Activated naive CD4-positive, alpha-beta T cell treated with anti-CD3 and anti-CD28 coated beads, Interleukin-2, amount 50 U/mL, for 16 hours (primary cell): ENCODE data around the gene ZBTB37.
"Not testable (repeated sequence)": the region's sequence is repeated elsewhere in the genome, so short reads cannot be mapped to it uniquely, and the experiment has no call there.

Experiments used
- DNase-seq: peaks from one replicate; pipeline ENCODE4 v3.0.0-alpha.2; 2020

ZBTB37 gene

DNA sequence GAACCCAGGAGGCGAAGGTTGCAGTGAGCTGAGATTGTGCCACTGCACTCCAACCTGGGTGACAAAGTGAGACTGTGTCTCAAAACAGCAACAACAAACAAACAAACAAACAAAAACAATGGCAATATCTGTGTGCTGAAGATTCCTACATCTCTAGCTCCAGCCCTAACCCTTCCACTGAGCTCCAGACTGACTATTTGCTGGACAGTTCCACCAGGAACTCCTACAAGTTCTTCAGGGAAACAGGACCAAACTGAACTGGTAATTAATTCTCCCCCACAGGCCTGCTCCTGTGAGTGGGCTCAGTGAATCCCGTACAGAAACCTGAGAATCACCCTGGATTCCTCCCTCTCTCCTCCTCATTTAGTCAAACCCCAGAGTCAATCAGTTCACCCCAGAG is 47.4 kb downstream of the ZBTB37 start:
- DNase-seq = no peak

DNA sequence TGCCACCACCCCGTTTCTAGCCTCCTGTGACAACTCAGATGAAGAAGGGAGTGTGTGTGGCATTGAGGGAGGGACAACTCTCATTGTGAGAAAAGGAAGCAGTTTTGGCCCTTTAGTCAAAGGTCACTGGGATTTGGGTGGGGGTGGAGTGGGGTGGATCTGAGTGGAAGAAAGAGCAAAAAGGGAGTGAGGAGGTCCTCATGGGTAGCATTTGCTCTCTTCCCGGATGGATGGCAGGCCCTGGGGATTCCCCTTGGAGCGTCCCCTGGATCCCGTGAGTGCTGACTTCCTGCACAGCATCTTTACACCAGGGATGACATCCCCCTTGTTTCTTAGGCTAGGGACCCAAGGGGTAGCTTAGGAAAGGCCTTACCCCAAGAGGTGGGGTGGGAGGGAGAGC is 48.5 kb downstream of the ZBTB37 start:
- DNase-seq = no peak

DNA sequence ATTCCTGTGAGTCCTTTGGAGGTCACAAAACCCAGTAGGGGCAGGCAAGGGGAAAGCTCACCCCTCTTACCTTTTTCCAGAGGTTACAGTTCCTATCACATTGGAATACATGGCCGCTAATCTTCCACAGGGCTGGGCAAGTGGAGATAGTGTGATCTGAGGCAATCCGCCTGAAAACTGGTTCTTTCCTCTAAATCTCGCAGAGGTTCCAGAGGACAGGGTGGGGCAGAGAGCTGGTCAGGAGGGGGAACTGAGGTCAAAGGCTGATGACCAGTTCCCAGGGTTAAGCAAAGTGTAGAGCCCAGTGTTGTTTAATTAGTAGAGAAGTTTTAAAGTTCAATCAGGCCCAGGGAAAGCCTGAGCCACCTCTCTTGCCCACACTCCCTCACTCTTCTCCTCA is 49.0 kb downstream of the ZBTB37 start, which contains the start of gene SERPINC1:
SERPINC1 (minus strand) TSS at position 179 of the 400 bp plus-strand sequence; CDS start at position 111, 68 bp downstream.
- no peak for DNase-seq

DNA sequence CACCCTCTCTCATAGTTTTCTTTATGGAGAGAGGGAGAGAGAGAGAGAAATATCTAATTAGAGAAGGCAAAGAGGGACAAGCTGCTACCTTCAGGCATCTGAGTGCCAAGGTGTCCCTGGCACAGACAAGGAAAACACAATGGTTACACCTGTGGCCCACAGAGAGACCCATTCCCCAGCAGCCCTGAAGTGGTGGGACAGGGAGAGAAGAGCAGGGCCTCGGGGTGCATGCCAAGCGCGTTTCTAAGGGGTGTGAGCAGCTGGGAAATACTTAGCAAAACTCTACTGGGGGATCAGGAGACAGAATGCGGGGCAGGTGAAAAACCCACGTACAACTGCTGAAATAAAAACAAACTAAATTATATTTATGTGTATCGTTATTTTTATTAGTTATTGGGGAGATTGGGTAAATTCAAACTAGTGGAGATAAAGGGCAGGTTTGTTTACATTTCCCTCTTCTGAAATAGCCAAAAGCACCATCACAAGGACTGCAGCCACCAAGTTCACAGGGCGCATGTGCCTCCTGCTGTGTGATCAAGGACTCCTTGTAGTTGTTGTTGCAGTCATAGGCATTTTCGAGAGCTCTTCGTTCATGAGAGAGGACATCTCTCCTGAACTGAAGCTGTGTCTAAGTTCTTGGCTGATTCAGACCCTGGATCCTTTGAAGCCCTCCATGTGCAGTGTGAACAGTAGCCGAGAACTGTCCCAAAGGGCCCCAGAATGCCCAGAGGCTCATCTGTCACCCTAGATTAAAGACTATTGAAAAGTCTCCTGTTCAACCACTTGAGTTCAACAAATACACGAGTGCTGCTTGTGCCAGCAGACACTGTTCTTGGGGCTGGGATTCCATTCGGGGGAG is 49.7 kb downstream of the ZBTB37 start:
- DNase-seq = no peak

DNA sequence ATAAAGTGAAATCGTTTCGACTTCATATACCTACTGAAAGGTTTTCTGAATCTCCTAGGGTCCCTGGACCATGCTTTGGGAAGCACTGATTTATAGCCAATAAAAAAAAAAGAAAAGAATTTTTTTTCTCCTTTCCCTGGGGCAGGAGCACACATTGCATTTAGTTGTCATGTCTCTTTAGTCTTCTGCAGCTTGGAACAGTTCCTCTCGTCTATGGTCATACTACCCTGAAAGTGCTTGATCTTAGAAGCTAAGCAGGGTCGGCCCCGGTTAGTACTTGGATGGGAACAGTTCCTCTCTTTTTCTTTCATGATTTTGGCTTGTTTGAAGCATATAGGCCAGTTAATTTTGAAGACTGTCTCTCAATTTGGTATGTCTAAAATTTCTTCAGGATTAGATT is 52.7 kb downstream of the ZBTB37 start:
- no peak for DNase-seq

DNA sequence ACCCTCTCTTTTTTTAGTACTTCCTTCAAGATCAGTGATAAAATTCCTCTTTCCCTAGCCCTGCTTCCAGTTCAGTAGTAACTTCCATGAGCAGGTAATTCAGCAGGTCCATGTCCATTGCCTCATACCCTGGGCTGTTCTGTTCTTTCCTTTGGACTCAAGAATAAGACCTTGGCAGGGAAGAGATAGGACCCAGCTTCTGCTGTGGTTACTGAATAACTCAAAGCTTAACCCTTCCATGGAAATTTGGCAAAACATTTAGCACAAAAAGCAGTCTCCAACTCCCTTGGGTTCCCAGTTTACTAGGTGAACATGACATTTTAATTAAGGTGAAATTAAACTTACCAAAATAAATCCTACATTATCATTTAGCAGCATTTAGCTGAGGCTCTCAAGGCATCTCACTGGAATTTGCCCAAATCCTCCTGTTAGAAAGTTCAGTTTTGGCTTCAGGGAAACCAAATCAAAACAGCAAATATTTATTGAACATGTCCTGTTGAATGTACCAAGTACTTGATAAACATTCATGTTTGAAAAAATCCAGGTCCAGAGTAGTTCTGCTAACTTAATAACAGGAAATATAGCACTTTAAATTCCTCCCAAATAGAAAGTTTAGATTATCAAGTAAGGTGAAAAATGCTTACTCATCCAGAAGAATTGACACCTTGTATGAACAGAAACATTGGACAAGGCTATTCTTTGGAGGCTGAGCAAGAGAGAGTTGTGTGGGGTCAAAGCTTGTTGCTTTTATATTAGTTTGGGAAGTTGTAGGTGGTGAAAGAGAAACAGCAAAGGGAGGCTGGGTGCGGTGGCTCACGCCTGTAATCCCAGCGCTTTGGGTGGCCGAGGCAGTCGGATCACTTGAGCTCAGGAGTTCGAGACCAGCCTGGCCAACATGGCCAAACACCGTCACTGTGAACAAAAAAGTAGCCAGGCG is 57.4 kb downstream of the ZBTB37 start:
- no peak for DNase-seq

DNA sequence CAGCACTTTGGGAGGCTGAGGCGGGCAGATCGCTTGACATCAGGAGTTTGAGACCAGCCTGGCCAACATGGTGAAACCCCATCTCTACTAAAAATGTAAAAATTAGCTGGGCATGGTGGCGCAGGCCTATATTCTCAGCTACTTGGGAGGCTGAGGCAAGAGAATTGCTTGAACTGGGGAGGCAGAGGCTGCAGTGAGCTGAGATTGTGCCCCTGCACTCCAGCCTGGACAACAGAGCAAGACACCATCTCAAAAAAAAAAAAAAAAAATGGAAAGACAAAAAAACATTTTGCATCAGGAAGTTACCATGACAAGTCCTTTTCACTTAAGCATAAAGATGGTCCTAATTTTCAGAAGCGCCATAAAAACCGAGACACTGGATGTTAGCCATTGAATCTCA is 62.4 kb downstream of the ZBTB37 start:
- DNase-seq = not testable (repeated sequence)

DNA sequence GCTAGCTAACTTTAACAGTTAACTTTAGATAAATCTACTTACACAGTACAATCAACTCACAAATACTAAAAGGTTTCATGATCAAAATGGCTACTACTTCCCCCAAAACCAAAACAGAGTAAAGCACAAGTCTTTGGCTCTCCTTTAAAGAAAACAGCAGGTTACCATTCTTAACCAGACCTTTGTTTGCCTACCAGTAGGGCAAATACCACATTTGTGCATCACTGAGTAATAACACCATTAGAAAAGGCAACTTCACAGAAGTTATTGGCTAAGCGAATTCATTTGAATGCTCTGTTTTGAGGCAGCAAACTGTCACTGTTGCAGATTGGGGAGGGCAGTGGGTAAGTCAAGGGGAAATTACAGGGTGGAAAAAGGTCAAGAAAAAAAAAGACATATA is 66.3 kb downstream of the ZBTB37 start:
- DNase-seq = no peak

DNA sequence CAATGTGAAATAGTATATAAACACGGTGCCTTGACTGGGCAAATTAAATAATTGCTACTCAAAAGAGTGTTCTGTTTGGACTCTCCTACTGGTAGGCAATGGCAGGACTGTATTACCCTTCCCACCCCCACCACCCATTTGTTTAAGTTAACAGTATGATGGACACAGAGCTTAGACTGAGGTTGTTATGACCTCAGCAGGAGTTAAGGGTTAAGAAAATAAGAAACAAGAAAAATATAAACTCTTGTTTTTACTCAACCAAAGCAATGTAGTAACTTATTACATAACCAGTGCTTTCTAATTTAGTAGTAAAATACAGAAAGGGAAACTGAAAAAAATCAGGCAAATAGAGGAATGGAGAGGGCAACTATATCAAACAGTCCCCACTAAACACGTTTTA is 68.9 kb downstream of the ZBTB37 start:
- no peak for DNase-seq

DNA sequence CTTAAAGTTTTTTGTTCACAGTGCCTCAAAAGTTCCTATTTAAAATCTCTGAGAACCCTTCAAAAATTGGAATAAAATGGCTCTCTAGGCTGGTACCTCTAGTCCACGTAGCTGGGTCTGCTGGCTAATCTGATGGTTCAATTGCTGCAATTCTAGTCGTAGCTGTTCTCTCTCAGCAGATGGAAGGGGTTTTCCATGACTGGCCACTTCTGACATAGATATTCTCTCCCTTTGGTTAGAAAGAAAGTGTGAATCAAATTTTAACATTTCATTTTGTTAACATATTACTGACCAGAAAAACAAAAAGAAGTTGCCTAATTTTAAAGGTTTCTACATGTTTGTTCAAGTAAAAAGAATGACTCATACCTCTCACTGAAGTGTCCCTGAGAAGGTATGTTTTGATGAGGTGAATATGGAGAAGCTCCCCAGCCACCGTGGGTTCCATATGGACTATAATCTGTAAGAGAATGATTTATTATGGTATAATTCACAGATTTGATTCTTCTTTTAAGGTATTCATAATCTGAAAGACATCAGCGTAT is 78.3 kb downstream of the ZBTB37 start:
- no peak for DNase-seq

DNA sequence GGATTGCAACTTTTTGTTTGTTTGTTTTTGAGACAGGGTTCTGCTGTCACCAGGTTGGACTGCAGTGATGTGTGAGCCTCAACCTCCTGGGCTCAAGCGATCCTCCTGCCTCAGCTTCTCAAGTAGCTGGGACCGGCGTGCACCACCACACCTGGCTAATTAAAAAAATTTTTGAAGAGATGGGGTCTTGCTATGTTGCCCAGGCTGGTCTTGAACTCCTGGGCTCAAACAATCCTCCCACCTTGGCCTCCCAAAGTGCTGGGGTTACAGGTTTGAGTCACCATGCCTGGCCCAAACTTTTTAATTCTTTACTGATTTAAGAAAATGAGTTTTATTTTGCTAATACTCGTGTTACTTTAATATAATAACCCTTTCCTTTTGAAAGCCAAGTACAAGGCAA is 80.4 kb downstream of the ZBTB37 start:
- no peak for DNase-seq
